Osteocyte (in vitro differentiated cells): ENCODE measurements around the gene KRR1. TPM values are rescaled to one million over a fixed set of nuclear protein-coding genes. Genes with fewer than 3 reads are reported as not detected.

Experiments used
- DNase-seq: peaks from one replicate; pipeline ENCODE4 v3.0.0; 2021; ENCODE audit warnings: mixed read lengths; ENCODE audit not compliant: unreplicated experiment; ENCODE audit errors: extremely low spot score
- H3K27ac Mint-ChIP-seq: one replicate; pipeline ENCODE4 v1.8.0; 2021; ENCODE audit warnings: mild to moderate bottlenecking, mixed read lengths; ENCODE audit not compliant: unreplicated experiment
- H3K27me3 Mint-ChIP-seq: one replicate; pipeline ENCODE4 v1.8.0; 2021; ENCODE audit warnings: mixed read lengths; ENCODE audit not compliant: unreplicated experiment
- H3K36me3 Mint-ChIP-seq: one replicate; pipeline ENCODE4 v1.8.0; 2021; ENCODE audit warnings: mixed read lengths; ENCODE audit not compliant: unreplicated experiment
- H3K4me1 Mint-ChIP-seq: one replicate; pipeline ENCODE4 v1.8.0; 2021; ENCODE audit warnings: mixed read lengths; ENCODE audit not compliant: unreplicated experiment
- H3K4me3 Mint-ChIP-seq: one replicate; pipeline ENCODE4 v1.8.0; 2021; ENCODE audit warnings: mild to moderate bottlenecking, moderate library complexity, mixed read lengths; ENCODE audit not compliant: unreplicated experiment
- H3K9me3 Mint-ChIP-seq: one replicate; pipeline ENCODE4 v1.8.0; 2021; ENCODE audit warnings: mixed read lengths; ENCODE audit not compliant: unreplicated experiment
- total RNA-seq: library from RNA; stranded (reverse); gene quantifications from 2 replicates; pipeline ENCODE4 v1.2.1, GENCODE V29; 2021
- TF ChIP-seq, protein P1 (sequence below): fragments of 200-600 bp; sonication (generic); IDR thresholded peaks from 2 replicates; pipeline ENCODE4 v1.5.0; 2021; ENCODE audit warnings: antibody characterized with exemption, mild to moderate bottlenecking, moderate library complexity

KRR1 gene
- total RNA-seq, 1 donor from 2014 or later: 52.0 TPM

DNA sequence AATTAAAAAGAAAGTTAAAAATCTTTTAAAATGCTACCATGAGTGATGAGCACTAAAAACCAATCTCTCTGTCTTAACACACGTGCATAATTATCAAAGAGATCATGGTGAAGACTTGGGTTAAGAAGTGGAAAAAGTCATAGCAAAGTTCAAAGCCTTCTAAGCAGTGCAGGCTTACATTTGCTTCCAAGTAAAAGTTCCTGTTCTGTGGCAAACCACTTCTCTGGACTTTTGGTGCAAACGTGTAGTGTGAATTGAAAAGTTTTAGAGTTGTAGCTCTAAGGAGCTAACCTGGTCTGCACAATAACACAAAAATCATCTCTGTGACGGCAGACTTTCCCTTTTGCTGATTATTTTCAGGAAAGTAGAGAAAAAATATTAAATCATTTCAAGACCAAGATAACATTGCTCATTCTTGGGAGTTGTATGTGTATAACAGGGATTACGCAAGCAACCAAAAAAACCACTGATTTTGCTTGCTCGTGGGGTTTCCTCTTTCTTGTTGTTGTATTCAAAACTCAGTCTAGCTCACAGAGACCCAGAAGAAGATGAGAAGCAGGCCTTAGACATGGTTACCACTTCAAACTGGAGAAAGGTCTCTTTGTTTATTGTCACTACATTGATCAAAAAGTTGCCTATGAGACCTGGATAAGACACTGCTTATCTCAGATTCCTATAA lies 33.2 kb downstream of the KRR1 start:
- no peak overlapping the region for H3K4me3 Mint-ChIP-seq
- no peaks in the 10 kb centered on the region for H3K36me3 Mint-ChIP-seq
- TF ChIP-seq, protein P1, sequence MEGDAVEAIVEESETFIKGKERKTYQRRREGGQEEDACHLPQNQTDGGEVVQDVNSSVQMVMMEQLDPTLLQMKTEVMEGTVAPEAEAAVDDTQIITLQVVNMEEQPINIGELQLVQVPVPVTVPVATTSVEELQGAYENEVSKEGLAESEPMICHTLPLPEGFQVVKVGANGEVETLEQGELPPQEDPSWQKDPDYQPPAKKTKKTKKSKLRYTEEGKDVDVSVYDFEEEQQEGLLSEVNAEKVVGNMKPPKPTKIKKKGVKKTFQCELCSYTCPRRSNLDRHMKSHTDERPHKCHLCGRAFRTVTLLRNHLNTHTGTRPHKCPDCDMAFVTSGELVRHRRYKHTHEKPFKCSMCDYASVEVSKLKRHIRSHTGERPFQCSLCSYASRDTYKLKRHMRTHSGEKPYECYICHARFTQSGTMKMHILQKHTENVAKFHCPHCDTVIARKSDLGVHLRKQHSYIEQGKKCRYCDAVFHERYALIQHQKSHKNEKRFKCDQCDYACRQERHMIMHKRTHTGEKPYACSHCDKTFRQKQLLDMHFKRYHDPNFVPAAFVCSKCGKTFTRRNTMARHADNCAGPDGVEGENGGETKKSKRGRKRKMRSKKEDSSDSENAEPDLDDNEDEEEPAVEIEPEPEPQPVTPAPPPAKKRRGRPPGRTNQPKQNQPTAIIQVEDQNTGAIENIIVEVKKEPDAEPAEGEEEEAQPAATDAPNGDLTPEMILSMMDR: no peak
- no peaks in the 10 kb centered on the region for H3K27me3 Mint-ChIP-seq
- peaks cover 36% of the 10 kb centered on the region for H3K4me1 Mint-ChIP-seq
- no peak for DNase-seq
- no peaks in the 10 kb centered on the region for H3K9me3 Mint-ChIP-seq
- H3K27ac Mint-ChIP-seq: no peak overlapping the region

DNA sequence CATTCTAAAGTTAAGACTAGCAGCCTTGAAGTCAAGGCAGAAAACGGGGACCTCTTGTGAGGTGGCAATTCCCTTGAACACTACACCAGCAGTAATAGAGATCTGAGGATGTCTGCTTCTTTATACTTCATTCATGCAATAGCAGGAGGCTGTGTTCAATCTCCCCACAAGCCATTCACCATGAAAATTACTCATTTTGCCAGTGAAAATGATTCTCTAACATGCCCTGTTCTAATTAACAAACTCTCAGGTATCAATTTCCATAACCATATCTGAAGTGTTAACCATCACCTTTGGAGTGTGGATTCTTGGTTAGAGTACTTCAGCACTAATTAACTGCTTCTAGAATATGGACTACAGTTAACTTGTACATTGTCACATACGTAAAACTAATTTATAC lies 34.3 kb downstream of the KRR1 start:
- DNase-seq: no peak
- Mint-ChIP-seq H3K4me3 (no peak overlapping the region), H3K36me3 (no peaks in the 10 kb centered on the region), H3K9me3 (no peaks in the 10 kb centered on the region), H3K27ac (no peak overlapping the region), H3K27me3 (no peaks in the 10 kb centered on the region), H3K4me1 (peaks cover 26% of the 10 kb centered on the region)
- TF ChIP-seq, protein P1: no peak

DNA sequence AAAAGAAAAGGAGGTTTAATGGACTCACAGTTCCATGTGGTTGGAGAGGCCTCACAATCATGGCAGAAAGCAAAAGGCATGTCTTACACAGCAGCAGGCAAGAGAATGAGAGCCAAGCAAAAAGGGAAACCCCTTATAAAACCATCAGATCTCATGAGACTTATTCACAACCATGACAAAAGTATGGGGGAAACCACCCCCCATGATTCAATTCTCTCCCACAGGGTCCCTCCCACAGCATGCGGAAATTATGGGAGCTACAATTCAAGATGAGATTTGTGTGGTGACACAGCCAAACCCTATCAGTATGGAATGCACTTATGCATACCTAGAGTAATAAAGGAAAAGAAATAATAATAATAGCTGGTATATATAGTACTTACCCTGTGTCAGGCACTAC lies 35.3 kb downstream of the KRR1 start:
- H3K4me1 Mint-ChIP-seq: peaks cover 15% of the 10 kb centered on the region
- no peak for DNase-seq
- no peak overlapping the region for H3K4me3 Mint-ChIP-seq
- H3K36me3 Mint-ChIP-seq: no peaks in the 10 kb centered on the region
- no peaks in the 10 kb centered on the region for H3K27me3 Mint-ChIP-seq
- TF ChIP-seq, protein P1: no peak
- H3K9me3 Mint-ChIP-seq: no peaks in the 10 kb centered on the region
- H3K27ac Mint-ChIP-seq: no peak overlapping the region

DNA sequence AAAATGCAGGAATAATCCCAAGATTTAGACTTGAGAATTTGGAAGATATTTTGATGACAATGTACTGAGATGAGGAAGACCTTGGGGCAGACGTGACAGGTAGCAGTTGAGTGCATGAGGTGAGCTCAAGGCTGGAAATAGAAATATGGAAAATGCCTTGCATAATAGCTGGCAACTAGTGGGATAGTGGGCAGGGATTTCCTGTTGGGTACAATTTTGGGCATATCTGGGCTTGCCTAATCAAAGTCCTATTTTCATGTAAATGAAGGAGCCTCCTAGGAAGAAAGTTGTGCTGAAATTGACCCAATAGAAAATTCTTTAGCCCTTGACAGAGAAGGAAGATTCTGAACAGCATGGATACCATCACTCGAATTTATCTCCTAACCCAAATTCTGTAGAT lies 37.3 kb downstream of the KRR1 start:
- Mint-ChIP-seq H3K4me1 (no peaks in the 10 kb centered on the region), H3K36me3 (no peaks in the 10 kb centered on the region), H3K4me3 (no peak overlapping the region), H3K9me3 (no peaks in the 10 kb centered on the region), H3K27me3 (no peaks in the 10 kb centered on the region), H3K27ac (no peak overlapping the region)
- no peak for DNase-seq
- TF ChIP-seq, protein P1: no peak

DNA sequence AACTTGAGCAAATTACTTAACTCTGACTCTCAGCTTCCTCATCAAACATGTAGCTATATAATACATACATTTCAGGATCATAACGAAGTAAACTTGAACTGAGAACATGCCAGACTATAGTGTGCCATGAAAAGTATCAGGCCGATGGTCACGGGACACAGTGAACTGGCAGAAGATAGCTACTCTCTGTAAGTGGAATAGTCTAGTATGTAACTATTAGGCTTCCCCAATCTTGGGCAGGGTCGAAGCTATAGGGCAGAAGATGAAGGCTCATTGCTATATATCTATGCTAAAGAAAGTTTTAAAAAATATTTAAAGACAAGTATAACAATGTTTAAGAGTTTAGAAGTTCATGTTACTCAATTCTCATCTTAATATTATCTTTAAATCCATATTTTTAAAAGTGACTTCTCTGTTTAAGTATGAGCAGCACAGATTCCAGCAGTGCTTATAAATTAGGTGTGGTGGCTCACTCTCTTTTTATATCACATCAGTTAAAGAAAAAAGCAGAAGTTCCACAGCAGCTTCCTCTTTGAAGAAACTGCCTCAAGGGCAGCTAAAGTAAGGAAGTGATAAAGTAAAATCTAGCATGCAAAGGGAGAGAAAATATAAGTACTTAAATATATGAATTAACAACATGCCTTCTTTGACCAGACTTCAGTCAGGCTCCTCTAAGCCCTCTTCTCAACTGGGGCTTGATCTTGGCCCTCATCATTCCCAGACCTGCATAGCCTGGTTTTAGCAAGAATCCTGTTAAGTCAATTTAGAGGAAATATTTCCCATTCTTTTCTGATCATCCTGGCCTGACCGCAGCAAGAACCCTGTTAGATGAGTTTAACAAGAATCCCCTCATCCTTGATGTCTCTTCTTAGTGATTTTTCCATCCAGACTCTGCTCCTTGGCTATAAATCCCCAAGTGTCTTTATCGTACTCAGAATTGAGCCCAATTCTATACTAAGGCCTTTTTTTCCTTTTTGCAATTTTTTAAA lies 39.2 kb downstream of the KRR1 start:
- Mint-ChIP-seq H3K9me3 (no peaks in the 10 kb centered on the region), H3K27me3 (no peaks in the 10 kb centered on the region), H3K4me3 (no peak overlapping the region), H3K27ac (no peak overlapping the region), H3K4me1 (no peaks in the 10 kb centered on the region), H3K36me3 (no peaks in the 10 kb centered on the region)
- DNase-seq: no peak
- TF ChIP-seq, protein P1: no peak
